Panc1 (cell line): ENCODE measurements around the gene CTBP1.

Experiments used
- POLR2AphosphoS5 ChIP-seq: IDR thresholded peaks from 2 replicates; pipeline ENCODE4 v1.6.1; 2012; ENCODE audit warnings: mild to moderate bottlenecking, low read depth, low read length, moderate library complexity
- SIN3A ChIP-seq: IDR thresholded peaks from 2 replicates; pipeline ENCODE4 v1.6.1; 2012; ENCODE audit warnings: low read depth, mild to moderate bottlenecking, low read length, moderate library complexity, borderline replicate concordance; ENCODE audit not compliant: insufficient read depth
- TCF7L2 ChIP-seq: IDR thresholded peaks from 2 replicates; pipeline ENCODE4 v1.6.1; 2011; ENCODE audit warnings: mild to moderate bottlenecking, low read depth, low read length, inconsistent platforms
- TF ChIP-seq, protein P1 (sequence below): fragments of 450-650 bp; IDR thresholded peaks from 2 replicates; pipeline ENCODE4 v1.5.1; 2017; ENCODE audit warnings: mild to moderate bottlenecking
- TF ChIP-seq, protein P2 (sequence below), 2 experiments: IDR thresholded peaks; 2 replicates each; pipeline ENCODE4 v1.6.1; 2011 to 2012; ENCODE audit warnings: low read depth in 2 of 2, control low read depth in 1 of 2, low read length in 1 of 2, mild to moderate bottlenecking in 1 of 2, moderate library complexity in 1 of 2; ENCODE audit not compliant: insufficient read depth in 1 of 2

GRCh38 chr4:1279253-1279652 is 30.3 kb upstream of the CTBP1 start:
- TF ChIP-seq, protein P1, sequence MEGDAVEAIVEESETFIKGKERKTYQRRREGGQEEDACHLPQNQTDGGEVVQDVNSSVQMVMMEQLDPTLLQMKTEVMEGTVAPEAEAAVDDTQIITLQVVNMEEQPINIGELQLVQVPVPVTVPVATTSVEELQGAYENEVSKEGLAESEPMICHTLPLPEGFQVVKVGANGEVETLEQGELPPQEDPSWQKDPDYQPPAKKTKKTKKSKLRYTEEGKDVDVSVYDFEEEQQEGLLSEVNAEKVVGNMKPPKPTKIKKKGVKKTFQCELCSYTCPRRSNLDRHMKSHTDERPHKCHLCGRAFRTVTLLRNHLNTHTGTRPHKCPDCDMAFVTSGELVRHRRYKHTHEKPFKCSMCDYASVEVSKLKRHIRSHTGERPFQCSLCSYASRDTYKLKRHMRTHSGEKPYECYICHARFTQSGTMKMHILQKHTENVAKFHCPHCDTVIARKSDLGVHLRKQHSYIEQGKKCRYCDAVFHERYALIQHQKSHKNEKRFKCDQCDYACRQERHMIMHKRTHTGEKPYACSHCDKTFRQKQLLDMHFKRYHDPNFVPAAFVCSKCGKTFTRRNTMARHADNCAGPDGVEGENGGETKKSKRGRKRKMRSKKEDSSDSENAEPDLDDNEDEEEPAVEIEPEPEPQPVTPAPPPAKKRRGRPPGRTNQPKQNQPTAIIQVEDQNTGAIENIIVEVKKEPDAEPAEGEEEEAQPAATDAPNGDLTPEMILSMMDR = no peak
- TF ChIP-seq POLR2AphosphoS5 (no peak), TCF7L2 (no peak), SIN3A (no peak)
- TF ChIP-seq, protein P2, sequence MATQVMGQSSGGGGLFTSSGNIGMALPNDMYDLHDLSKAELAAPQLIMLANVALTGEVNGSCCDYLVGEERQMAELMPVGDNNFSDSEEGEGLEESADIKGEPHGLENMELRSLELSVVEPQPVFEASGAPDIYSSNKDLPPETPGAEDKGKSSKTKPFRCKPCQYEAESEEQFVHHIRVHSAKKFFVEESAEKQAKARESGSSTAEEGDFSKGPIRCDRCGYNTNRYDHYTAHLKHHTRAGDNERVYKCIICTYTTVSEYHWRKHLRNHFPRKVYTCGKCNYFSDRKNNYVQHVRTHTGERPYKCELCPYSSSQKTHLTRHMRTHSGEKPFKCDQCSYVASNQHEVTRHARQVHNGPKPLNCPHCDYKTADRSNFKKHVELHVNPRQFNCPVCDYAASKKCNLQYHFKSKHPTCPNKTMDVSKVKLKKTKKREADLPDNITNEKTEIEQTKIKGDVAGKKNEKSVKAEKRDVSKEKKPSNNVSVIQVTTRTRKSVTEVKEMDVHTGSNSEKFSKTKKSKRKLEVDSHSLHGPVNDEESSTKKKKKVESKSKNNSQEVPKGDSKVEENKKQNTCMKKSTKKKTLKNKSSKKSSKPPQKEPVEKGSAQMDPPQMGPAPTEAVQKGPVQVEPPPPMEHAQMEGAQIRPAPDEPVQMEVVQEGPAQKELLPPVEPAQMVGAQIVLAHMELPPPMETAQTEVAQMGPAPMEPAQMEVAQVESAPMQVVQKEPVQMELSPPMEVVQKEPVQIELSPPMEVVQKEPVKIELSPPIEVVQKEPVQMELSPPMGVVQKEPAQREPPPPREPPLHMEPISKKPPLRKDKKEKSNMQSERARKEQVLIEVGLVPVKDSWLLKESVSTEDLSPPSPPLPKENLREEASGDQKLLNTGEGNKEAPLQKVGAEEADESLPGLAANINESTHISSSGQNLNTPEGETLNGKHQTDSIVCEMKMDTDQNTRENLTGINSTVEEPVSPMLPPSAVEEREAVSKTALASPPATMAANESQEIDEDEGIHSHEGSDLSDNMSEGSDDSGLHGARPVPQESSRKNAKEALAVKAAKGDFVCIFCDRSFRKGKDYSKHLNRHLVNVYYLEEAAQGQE (IDR thresholded peaks at IDR 0.05; ENCODE audit: insufficient read depth in 1 of 2, low read depth in 2 of 2, low read length in 1 of 2) = no peak
